Gastrocnemius medialis (tissue), 4 donors: ENCODE measurements around the gene PTPRT.

Source experiments
- CTCF ChIP-seq, 5 experiments: fragments of 450-650 bp in 3 of 5; fragments of 200-600 bp in 2 of 5; sonication (generic) in 2 of 5; IDR thresholded peaks in 4 of 5; conservative IDR thresholded peaks in 1 of 5; 1 replicate in 4 of 5; 2 replicates in 1 of 5; pipeline ENCODE4 v1.5.1; 2016 to 2019; ENCODE audit warnings: antibody characterized with exemption in 5 of 5, mild to moderate bottlenecking in 3 of 5, moderate library complexity in 3 of 5
- POLR2A ChIP-seq, 2 donors: fragments of 450-650 bp; IDR thresholded peaks; one replicate each; pipeline ENCODE4 v1.6.1; 2017; ENCODE audit warnings: antibody characterized with exemption in 2 of 2, mild to moderate bottlenecking in 2 of 2, moderate library complexity in 2 of 2

DNA sequence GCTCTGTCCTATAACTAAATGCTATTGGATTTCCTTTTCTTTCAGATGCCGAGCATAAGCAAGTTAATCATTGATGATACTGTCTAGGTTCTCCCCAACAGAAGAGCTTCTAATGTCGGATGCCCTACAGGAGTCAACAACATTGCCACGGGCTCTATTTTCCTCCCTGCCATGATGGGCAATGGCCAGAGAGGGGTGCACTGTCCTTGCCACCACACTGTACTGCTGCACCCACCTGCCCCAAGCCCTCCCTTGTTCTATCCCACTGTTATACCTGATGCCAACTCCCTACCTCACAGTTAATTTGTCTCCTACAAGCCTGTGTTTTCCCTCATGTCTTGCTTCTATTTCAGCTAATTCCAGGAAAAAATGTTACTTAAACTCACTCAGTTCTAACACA, 797.9 kb downstream of the PTPRT start:
- TF ChIP-seq CTCF (IDR thresholded peaks at IDR 0.05 in 4 of 5, conservative IDR thresholded peaks at IDR 0.05 in 1 of 5): no peak
- TF ChIP-seq POLR2A (IDR thresholded peaks at IDR 0.05): no peak
